Endometrium (tissue), 2 donors: ENCODE results near the gene ABHD2.
"Not testable (repeated sequence)": the region's sequence is repeated elsewhere in the genome, so short reads cannot be mapped to it uniquely, and the experiment has no call there.

Source experiments
- FAIRE-seq: peaks from 2 replicates; lab custom pipeline; 2012; peaks lifted over from hg19 to GRCh38; lab: Jason Lieb, UNC
- donor health status: control.
- donor health status: control.

The ABHD2 gene

GRCh38 chr15:89227425-89227824 is 139.2 kb downstream of the ABHD2 start:
- no peak for FAIRE-seq

GRCh38 chr15:89230277-89230676 is 142.0 kb downstream of the ABHD2 start:
- FAIRE-seq = no peak

GRCh38 chr15:89231832-89232231 is 143.6 kb downstream of the ABHD2 start:
- FAIRE-seq = no peak

GRCh38 chr15:89239883-89240810 is 151.9 kb downstream of the ABHD2 start:
- FAIRE-seq = not testable (repeated sequence)

GRCh38 chr15:89243046-89243690 is 154.9 kb downstream of the ABHD2 start:
- FAIRE-seq = no peak

- no peak for FAIRE-seq
Observed at GRCh38 chr15:89243691-89244573, 155.7 kb downstream of the ABHD2 start, which contains the start of gene FANCI. TSS of gene FANCI (plus strand) at chr15:89243979. CDS start at chr15:89247648, 3,669 bp downstream.

GRCh38 chr15:89244574-89244903 is 156.3 kb downstream of the ABHD2 start:
- FAIRE-seq = no peak

- no peak for FAIRE-seq
Observed at GRCh38 chr15:89247446-89247845, 159.2 kb downstream of the ABHD2 start.

- no peak for FAIRE-seq
Observed at GRCh38 chr15:89248584-89248983, 160.3 kb downstream of the ABHD2 start.

- not testable (repeated sequence) for FAIRE-seq
Observed at GRCh38 chr15:89250142-89250541, 161.9 kb downstream of the ABHD2 start.
